MCF 10A (cell line): ENCODE data around the gene CSE1L. TPM values are rescaled to one million over a fixed set of nuclear protein-coding genes. Genes with fewer than 3 reads are reported as not detected.
A peak's percentile ranks its signal among the peaks of the same experiment; 100 is the strongest.

Source experiments
- BruUV-seq: library from RNA; stranded (reverse); fragments of 400-500 nt; replicated peaks from 2 replicates; lab custom pipeline; 2021; lab: Mats Ljungman, UMichigan
- CTCF ChIA-PET: fragments of 300-600 bp; sonication (Branson Sonifier 250); formaldehyde crosslinking; extraction: SDS; loops from one replicate; lab custom pipeline; 2021; ENCODE audit warnings: antibody characterized with exemption, inconsistent platforms; lab: Yijun Ruan, JAX
- POLR2A ChIA-PET: fragments of 300-600, 350-650 bp; sonication (Branson Sonifier 250); formaldehyde crosslinking; extraction: SDS; loops from one replicate; lab custom pipeline; 2020; ENCODE audit warnings: antibody characterized with exemption, inconsistent platforms; lab: Yijun Ruan, JAX
- DNase-seq: peaks from one replicate; pipeline ENCODE4 v3.0.0-alpha.2; 2018; ENCODE audit not compliant: unreplicated experiment
- H3K27ac Mint-ChIP-seq: one replicate; pipeline ENCODE4 v1.8.0; 2022; ENCODE audit warnings: mild to moderate bottlenecking, low read depth, mixed read lengths; ENCODE audit not compliant: unreplicated experiment
- H3K27me3 Mint-ChIP-seq: one replicate; pipeline ENCODE4 v1.8.0; 2022; ENCODE audit warnings: mixed read lengths; ENCODE audit not compliant: insufficient read depth, unreplicated experiment
- H3K36me3 Mint-ChIP-seq: one replicate; pipeline ENCODE4 v1.8.0; 2022; ENCODE audit warnings: mild to moderate bottlenecking, moderate library complexity, mixed read lengths; ENCODE audit not compliant: insufficient read depth, unreplicated experiment
- H3K4me1 Mint-ChIP-seq: one replicate; pipeline ENCODE4 v1.8.0; 2022; ENCODE audit warnings: mixed read lengths; ENCODE audit not compliant: insufficient read depth, unreplicated experiment
- H3K4me3 Mint-ChIP-seq: one replicate; pipeline ENCODE4 v1.8.0; 2022; ENCODE audit warnings: mild to moderate bottlenecking, moderate library complexity, mixed read lengths; ENCODE audit not compliant: unreplicated experiment
- H3K9me3 Mint-ChIP-seq: one replicate; pipeline ENCODE4 v1.8.0; 2022; ENCODE audit warnings: mixed read lengths; ENCODE audit not compliant: unreplicated experiment
- intact Hi-C: fragments of 100-400 bp; cut with micrococcal nuclease; formaldehyde crosslinking; loops from 2 replicates; pipeline ENCODE4 v1.14.1; 2022
- total RNA-seq: library from RNA; stranded (reverse); gene quantifications from 2 replicates; pipeline ENCODE4 v1.2.3, GENCODE V29; 2022
- TF ChIP-seq, protein P1 (sequence below): fragments of 200-600 bp; IDR thresholded peaks from one replicate; pipeline ENCODE4 v1.8.0; 2022; ENCODE audit warnings: antibody characterized with exemption, mild to moderate bottlenecking; ENCODE audit not compliant: unreplicated experiment

Gene CSE1L
- total RNA-seq, 1 experiment from 2014 or later: 101 TPM

DNA sequence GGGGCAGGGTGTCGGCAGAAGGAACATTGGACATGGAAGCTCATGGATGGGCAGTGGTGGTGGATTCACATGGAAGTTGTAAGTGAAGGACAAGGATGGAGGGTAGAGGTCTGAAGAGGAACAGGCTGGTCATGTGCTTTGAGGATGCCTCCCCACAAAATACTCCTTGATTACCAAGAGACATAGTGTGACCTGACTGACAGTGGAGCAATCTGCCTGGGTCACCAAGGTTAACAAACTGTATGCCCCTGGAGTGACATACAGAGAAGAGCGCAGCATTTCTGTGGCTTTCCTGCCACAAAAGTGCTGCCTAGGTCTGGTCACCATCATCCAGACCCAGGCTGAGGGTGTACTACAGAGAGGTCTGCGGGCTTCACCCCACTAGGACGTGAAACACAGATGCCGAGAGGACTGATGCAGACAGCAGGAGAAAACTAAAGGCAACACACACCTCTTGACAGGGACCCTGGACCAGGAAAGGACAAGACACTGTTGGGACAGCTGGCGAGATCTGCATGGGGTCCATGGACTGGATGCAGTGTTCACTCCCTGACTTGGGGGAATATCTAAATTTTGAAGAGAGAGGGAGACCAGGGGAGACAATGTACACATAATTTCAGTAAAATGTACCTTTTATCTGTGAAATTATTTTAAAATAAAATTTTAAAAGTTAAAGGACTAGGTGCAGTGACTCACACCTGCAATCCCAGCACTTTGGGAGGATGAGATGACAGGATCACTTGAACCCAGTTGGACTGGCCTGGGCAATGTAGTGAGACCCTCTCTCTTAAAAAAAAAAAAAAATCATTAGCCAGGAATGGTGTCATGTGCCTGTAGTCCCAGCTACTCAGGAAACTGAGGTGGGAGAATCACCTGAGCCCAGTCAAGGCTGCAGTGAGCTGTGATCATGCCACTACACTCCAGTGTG lies 64.9 kb downstream of the CSE1L start:
- POLR2A ChIA-PET: interaction anchor here (0.7 kb wide), 1 partner anchor 48 kb away, joined by 4 read pairs; no protein-coding TSS in a partner anchor
- Mint-ChIP-seq H3K9me3 (no peaks in the 10 kb centered on the region), H3K36me3 (peaks cover 58% of the 10 kb centered on the region), H3K27ac (peak overlapping the region; percentile 60), H3K4me3 (no peak overlapping the region), H3K27me3 (no peaks in the 10 kb centered on the region), H3K4me1 (no peaks in the 10 kb centered on the region)
- CTCF ChIA-PET: interaction anchor here (0.7 kb wide), 1 partner anchor 209 kb away, joined by 5 read pairs; no protein-coding TSS in a partner anchor
- TF ChIP-seq, protein P1, sequence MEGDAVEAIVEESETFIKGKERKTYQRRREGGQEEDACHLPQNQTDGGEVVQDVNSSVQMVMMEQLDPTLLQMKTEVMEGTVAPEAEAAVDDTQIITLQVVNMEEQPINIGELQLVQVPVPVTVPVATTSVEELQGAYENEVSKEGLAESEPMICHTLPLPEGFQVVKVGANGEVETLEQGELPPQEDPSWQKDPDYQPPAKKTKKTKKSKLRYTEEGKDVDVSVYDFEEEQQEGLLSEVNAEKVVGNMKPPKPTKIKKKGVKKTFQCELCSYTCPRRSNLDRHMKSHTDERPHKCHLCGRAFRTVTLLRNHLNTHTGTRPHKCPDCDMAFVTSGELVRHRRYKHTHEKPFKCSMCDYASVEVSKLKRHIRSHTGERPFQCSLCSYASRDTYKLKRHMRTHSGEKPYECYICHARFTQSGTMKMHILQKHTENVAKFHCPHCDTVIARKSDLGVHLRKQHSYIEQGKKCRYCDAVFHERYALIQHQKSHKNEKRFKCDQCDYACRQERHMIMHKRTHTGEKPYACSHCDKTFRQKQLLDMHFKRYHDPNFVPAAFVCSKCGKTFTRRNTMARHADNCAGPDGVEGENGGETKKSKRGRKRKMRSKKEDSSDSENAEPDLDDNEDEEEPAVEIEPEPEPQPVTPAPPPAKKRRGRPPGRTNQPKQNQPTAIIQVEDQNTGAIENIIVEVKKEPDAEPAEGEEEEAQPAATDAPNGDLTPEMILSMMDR: no peak
- no TSS peak for BruUV-seq
- DNase-seq: no peak
- intact Hi-C loops: no loop called here

DNA sequence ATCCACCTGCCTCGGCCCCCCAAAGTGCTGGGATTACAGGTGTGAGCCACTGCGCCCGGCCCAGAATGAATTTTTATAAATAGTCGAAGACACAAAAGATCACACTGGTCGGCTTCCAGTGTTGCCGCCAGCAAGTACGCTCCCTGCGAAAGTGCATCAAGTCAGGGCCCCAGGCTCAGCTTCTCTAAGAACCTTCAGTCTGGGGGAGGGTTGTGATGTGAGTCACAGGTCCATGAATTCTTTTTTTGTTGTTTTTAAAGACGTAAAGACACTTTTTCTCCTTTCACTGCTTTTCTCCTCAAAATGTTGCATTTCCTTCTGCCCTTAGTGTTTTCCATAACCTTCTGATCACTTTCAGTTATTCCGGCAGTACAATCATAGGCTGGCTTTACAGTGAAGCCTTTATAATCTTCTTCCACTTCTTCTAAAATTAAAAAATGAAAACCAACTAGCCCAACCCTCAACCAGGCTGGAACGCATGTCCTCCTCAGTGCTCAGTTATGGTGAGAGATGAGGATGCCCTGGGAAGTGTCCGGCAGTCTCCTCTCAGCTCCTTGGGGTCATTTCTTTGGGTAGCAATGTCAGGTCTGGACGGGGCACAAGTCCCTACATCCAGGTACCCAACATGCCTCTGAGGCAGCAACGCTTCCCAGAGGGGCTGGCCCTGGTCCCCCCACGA lies 66.6 kb downstream of the CSE1L start:
- Mint-ChIP-seq H3K4me1 (no peaks in the 10 kb centered on the region), H3K27me3 (no peaks in the 10 kb centered on the region), H3K9me3 (no peaks in the 10 kb centered on the region), H3K27ac (no peak overlapping the region), H3K36me3 (peaks cover 75% of the 10 kb centered on the region), H3K4me3 (no peak overlapping the region)
- ChIA-PET CTCF (interaction anchor here (0.6 to 1.5 kb wide), 4 partner anchors 8 to 105 kb away, joined by 3 to 5 read pairs (median 4); no protein-coding TSS in a partner anchor), POLR2A (interaction anchor here (1.0 kb wide), 1 partner anchor 97 kb away, joined by 3 read pairs; no protein-coding TSS in a partner anchor)
- TF ChIP-seq, protein P1: no peak
- no peak for DNase-seq
- intact Hi-C loops: no loop called here
- no TSS peak for BruUV-seq

DNA sequence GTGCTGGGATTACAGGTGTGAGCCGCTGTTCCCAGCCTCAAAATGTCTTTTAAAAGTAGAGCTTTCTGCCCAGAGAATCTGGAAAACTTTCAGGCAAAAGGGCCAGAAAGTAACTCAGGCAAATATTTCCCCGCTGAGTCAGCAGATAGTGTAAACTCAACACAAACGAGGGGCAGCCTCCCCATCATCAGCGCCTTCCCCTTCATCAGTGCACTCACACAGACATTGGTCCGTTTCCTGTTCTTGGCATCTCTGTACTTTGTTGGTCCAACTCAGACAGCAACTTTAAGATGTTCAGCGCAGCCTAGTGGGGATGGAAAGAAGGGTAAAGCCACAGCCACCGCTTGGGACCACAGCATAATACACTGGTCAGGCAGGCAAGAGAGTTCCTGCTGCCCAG lies 69.5 kb downstream of the CSE1L start:
- no peak for DNase-seq
- H3K9me3 Mint-ChIP-seq: no peaks in the 10 kb centered on the region
- peaks cover 93% of the 10 kb centered on the region for H3K36me3 Mint-ChIP-seq
- no TSS peak for BruUV-seq
- H3K4me3 Mint-ChIP-seq: no peak overlapping the region
- H3K27ac Mint-ChIP-seq: no peak overlapping the region
- CTCF ChIA-PET: interaction anchor here (0.7 to 1.4 kb wide), 2 partner anchors 12 to 17 kb away, joined by 5 read pairs; no protein-coding TSS in a partner anchor
- no peaks in the 10 kb centered on the region for H3K27me3 Mint-ChIP-seq
- intact Hi-C loops: no loop called here
- no peaks in the 10 kb centered on the region for H3K4me1 Mint-ChIP-seq
- POLR2A ChIA-PET: no interaction called here
- TF ChIP-seq, protein P1: no peak

DNA sequence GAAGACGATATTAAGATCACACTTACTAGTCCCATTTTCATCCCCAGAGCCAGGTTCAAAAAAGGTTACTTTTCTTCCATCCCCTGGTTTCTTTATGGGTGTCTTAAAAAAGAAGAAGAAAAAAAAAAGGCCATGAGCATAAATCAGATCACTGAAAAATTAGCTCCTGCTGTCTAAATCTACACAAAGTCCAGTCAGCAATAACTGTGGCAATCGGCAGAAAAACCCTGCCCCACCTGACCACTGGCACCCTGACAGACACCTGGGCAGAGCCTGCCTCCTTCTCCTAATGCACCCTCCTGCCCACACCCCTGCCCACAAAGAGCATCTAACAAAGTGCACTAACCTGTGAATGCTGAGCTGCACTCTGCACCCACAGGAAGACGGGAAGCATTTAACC lies 72.2 kb downstream of the CSE1L start:
- Mint-ChIP-seq H3K27ac (no peak overlapping the region), H3K4me3 (no peak overlapping the region), H3K27me3 (no peaks in the 10 kb centered on the region), H3K9me3 (no peaks in the 10 kb centered on the region), H3K4me1 (no peaks in the 10 kb centered on the region), H3K36me3 (peaks cover 96% of the 10 kb centered on the region)
- intact Hi-C loops: no loop called here
- POLR2A ChIA-PET: interaction anchor here (1.1 kb wide), 1 partner anchor 62 kb away, joined by 3 read pairs; no protein-coding TSS in a partner anchor
- BruUV-seq: no TSS peak
- TF ChIP-seq, protein P1: no peak
- no peak for DNase-seq
- CTCF ChIA-PET: interaction anchor here (0.6 to 1.2 kb wide), 4 partner anchors 11 to 1616 kb away, joined by 3 to 8 read pairs (median 4); no protein-coding TSS in a partner anchor
